Heart right ventricle (tissue), 16 donors: ENCODE results near the gene TSSK2. TPM values are rescaled to one million over a fixed set of nuclear protein-coding genes. Genes with fewer than 3 reads are reported as not detected.

Source experiments
- ATAC-seq, 8 donors: fragments of 200-7000 bp; cut with Tn5 transposase; one replicate each; pipeline ENCODE4 v1.9.1; 2020; ENCODE audit warnings: mild to moderate bottlenecking in 8 of 8, moderate library complexity in 8 of 8, moderate number of reproducible peaks in 1 of 8
- DNase-seq, 2 donors: peaks; one replicate each; pipeline ENCODE4 v3.0.0-alpha.2; 2020
- H3K27ac ChIP-seq, 10 donors: fragments of 200-600 bp; sonication (generic) in 2 of 10; one replicate each; pipeline versions ENCODE4 v1.5.0 to v1.8.0; 2020 to 2022; ENCODE audit warnings: mild to moderate bottlenecking in 3 of 10
- H3K27me3 ChIP-seq, 7 donors: fragments of 200-600 bp; one replicate each; pipeline ENCODE4 v1.8.0; 2021 to 2022; ENCODE audit warnings: mild to moderate bottlenecking in 2 of 7
- H3K36me3 ChIP-seq, 9 donors: fragments of 200-600 bp; sonication (generic) in 1 of 9; one replicate each; pipeline versions ENCODE4 v1.5.0 to v1.8.0; 2020 to 2022; ENCODE audit warnings: mild to moderate bottlenecking in 2 of 9
- H3K4me1 ChIP-seq, 9 donors: fragments of 200-600 bp; sonication (generic) in 1 of 9; one replicate each; pipeline versions ENCODE4 v1.5.0 to v1.8.0; 2020 to 2022; ENCODE audit warnings: mild to moderate bottlenecking in 4 of 9
- H3K4me3 ChIP-seq, 10 donors: fragments of 200-600 bp; sonication (generic) in 2 of 10; one replicate each; pipeline versions ENCODE4 v1.5.0 to v1.8.0; 2020 to 2022; ENCODE audit warnings: mild to moderate bottlenecking in 7 of 10, moderate library complexity in 2 of 10
- H3K9me3 ChIP-seq, 11 donors: fragments of 200-600 bp in 10 of 11; sonication (generic) in 2 of 11; one replicate each; pipeline versions ENCODE4 v1.5.0 to v1.8.0; 2013 to 2022; ENCODE audit warnings: mild to moderate bottlenecking in 2 of 11, control low read depth in 1 of 11, moderate library complexity in 1 of 11
- WGBS, 2 donors: extraction: QIAGEN DNeasy Blood & Tissue Kit; methylation state at CpG; one replicate each; pipeline ENCODE4 v1.1.7; 2013; ENCODE audit warnings: inconsistent platforms in 1 of 2; 5-methylcytosine and 5-hydroxymethylcytosine counted together
- intact Hi-C, 10 donors: fragments of 100-400 bp; cut with DNase I; formaldehyde crosslinking; loops; one replicate each; pipeline versions ENCODE4 v1.11.1 to v1.14.2; 2022
- polyA plus RNA-seq, 2 donors: library from polyadenylated mRNA; stranded (reverse); fragments of 200-250 nt; gene quantifications; one replicate each; pipeline ENCODE4 v1.2.3, GENCODE V29; 2013
- total RNA-seq, 10 donors: library from RNA; stranded (reverse); fragmentation: NEBNext Ultra II Directional in 3 of 10; extraction: Animal tissue kit (Norgen Biotek cat#: 25700) in 3 of 10; gene quantifications; one replicate each; pipeline versions ENCODE4 v1.2.1 to v1.2.4, GENCODE V29; 2021 to 2023
- TF ChIP-seq, protein P1 (sequence below), 9 donors: fragments of 200-600 bp; sonication (generic) in 2 of 9; IDR thresholded peaks; one replicate each; pipeline versions ENCODE4 v1.5.0 to v1.8.0; 2021 to 2022; ENCODE audit warnings: antibody characterized with exemption in 9 of 9, mild to moderate bottlenecking in 5 of 9, moderate library complexity in 1 of 9
- donor health status: Arrhythmogenic right ventricular cardiomyopathy.
- donor health status: ischemic (EF 13 %, LVEDD 7.1; RV severe dilation, severe dysfunction).
- donor health status: healthy with polysubstance abuse.
- donor health status: DM: no; HTN: yes; CAD: no.
- donor health status: DM: no; HTN: no; CAD: no.
- donor health status: ischemic (EF 25% LVEDD 6.9; RV normal size, moderate dysfunction).
- donor health status: ischemic (EF 25% LVEDD 5.7; RV mildly dilated, moderate dysfunction).
- donor health status: healthy.
- donor health status: DM: yes; HTN: yes; CAD: no.
- donor health status: Ischemic cardiomyopathy.
- donor health status: ischemic (EF 35%, LVEDD 5.7; RV mildly dilated, moderate dysfunction).
- donor health status: nonischemic (EF 11% LVEDD 7.7; RV severe dilation, severe dysfunction).
- donor health status: DM: yes; HTN: yes; CAD: no.
- donor health status: PGD.
- donor health status: ischemic (EF 29% LVEDD 5.4; RV normal size, mild dysfunction).
- donor health status: nonischemic (EF 23%, LVEDD 6.1; RV moderate dilation, normal function).

TSSK2 gene
- total and polyA plus RNA-seq, 12 donors = 0.14 to 0.37 (median 0.19) TPM; not detected in 9

DNA sequence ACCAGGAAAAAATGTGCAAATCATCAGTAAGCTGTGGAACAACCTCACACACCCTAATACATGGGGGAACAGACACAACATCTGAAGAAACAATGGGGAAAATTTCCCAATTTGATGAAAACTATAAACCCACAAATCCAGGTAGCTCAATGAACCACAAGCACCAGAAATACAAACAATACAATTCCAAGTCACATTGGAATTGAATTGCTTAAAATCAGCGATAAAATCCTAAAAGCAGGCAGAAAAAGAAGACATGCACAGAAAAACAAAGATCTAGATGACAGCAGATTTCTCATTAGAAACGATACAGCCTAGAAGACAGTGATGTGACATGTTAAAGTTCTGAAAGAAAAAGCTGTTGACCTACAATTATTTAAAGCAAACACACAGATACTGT is 40.9 kb upstream of the TSSK2 start:
- intact Hi-C loops = no loop called here
- ATAC-seq (no peak), DNase-seq (no peak)

GRCh38 chr22:19090586-19091127 is 40.5 kb upstream of the TSSK2 start:
- Histone ChIP-seq H3K36me3 (peaks cover 0 to 43% (median 12%) of the 10 kb centered on the region in 9 donors), H3K27me3 (no peaks in the 10 kb centered on the region), H3K27ac (no peak overlapping the region), H3K4me1 (peaks cover 0 to 38% (median 9%) of the 10 kb centered on the region in 9 donors), H3K4me3 (no peak overlapping the region), H3K9me3 (no peaks in the 10 kb centered on the region)
- TF ChIP-seq, protein P1, sequence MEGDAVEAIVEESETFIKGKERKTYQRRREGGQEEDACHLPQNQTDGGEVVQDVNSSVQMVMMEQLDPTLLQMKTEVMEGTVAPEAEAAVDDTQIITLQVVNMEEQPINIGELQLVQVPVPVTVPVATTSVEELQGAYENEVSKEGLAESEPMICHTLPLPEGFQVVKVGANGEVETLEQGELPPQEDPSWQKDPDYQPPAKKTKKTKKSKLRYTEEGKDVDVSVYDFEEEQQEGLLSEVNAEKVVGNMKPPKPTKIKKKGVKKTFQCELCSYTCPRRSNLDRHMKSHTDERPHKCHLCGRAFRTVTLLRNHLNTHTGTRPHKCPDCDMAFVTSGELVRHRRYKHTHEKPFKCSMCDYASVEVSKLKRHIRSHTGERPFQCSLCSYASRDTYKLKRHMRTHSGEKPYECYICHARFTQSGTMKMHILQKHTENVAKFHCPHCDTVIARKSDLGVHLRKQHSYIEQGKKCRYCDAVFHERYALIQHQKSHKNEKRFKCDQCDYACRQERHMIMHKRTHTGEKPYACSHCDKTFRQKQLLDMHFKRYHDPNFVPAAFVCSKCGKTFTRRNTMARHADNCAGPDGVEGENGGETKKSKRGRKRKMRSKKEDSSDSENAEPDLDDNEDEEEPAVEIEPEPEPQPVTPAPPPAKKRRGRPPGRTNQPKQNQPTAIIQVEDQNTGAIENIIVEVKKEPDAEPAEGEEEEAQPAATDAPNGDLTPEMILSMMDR (IDR thresholded peaks at IDR 0.05) = no peak
- intact Hi-C loops = no loop called here
- no peak for ATAC-seq
- WGBS, 2 donors = 64 to 99% methylated on average over 3 of the region's 3 CpGs
- DNase-seq = no peak

More for the DNA sequence above, 40.9 kb upstream of the TSSK2 start:
- Histone ChIP-seq H3K36me3 (peaks cover 0 to 43% (median 12%) of the 10 kb centered on the region in 9 donors), H3K27me3 (no peaks in the 10 kb centered on the region), H3K27ac (no peak overlapping the region), H3K4me3 (no peak overlapping the region), H3K9me3 (no peaks in the 10 kb centered on the region), H3K4me1 (peaks cover 3 to 43% (median 14%) of the 10 kb centered on the region in 9 donors)
- TF ChIP-seq, protein P1 (IDR thresholded peaks at IDR 0.05) = no peak
- WGBS, 2 donors = 90 to 92% methylated on average over 2 of the region's 2 CpGs

- Histone ChIP-seq H3K9me3 (no peaks in the 10 kb centered on the region), H3K4me1 (peaks cover 0 to 26% (median under 1%) of the 10 kb centered on the region in 9 donors), H3K36me3 (peaks cover 0 to 31% (median 10%) of the 10 kb centered on the region in 9 donors), H3K27ac (no peak overlapping the region), H3K27me3 (no peaks in the 10 kb centered on the region), H3K4me3 (no peak overlapping the region)
- intact Hi-C loops = no loop called here
- DNase-seq (no peak), ATAC-seq (no peak)
- WGBS, 2 donors = 93 to 94% methylated on average over 4 of the region's 4 CpGs
- TF ChIP-seq, protein P1 (IDR thresholded peaks at IDR 0.05) = no peak
Observed at GRCh38 chr22:19092725-19093124, 38.4 kb upstream of the TSSK2 start.

DNA sequence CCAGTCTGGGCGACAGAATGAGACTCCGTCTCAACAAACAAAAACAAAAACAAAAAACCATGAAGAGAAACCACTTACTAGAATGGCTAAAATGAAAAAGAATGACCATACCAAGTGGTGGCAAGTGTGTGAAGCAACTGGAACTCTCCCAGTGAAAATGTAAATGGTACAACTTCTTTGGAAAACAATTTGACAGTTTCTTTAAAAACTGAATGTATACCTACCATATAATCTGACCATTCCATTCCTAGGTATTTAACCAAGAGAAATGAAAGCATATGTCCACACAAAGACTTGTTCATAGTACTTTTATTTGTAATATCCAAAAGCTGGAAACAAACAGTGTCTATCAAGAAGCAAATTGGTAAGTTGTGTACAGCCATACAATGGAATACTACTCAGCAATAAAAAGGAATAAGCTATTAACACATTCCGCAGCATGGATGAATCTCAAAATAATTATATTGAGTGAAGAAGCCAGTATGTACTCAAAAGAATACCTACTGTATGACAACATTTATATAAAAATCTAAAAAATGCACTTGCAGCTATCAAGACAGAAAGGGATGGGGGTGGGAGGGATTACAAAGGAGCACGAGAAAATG is 36.6 kb upstream of the TSSK2 start:
- TF ChIP-seq, protein P1 (IDR thresholded peaks at IDR 0.05) = no peak
- H3K27me3 ChIP-seq = no peaks in the 10 kb centered on the region
- peaks cover 0 to 27% (median 0%) of the 10 kb centered on the region in 9 donors for H3K36me3 ChIP-seq
- H3K27ac ChIP-seq = no peak overlapping the region
- intact Hi-C loops = no loop called here
- no peak for ATAC-seq
- no peaks in the 10 kb centered on the region for H3K9me3 ChIP-seq
- peaks cover 0 to 23% (median 5%) of the 10 kb centered on the region in 9 donors for H3K4me1 ChIP-seq
- WGBS, 2 donors = 97 to 98% methylated on average over 4 of the region's 4 CpGs
- H3K4me3 ChIP-seq = no peak overlapping the region
- no peak for DNase-seq
